Chondrocyte (in vitro differentiated cells): Measurements from ENCODE around the gene CTNND2. TPM values are rescaled to one million over a fixed set of nuclear protein-coding genes. Genes with fewer than 3 reads are reported as not detected.

Experiments used
- DNase-seq: peaks from one replicate; pipeline ENCODE4 v3.0.0; 2021; ENCODE audit warnings: mixed read lengths, low spot score
- H3K27ac Mint-ChIP-seq: one replicate; pipeline ENCODE4 v1.8.0; 2021; ENCODE audit warnings: mild to moderate bottlenecking, moderate library complexity, mixed read lengths; ENCODE audit not compliant: unreplicated experiment
- H3K27me3 Mint-ChIP-seq: 2 replicates; pipeline ENCODE4 v1.8.0; 2021; ENCODE audit warnings: low read depth, mixed read lengths
- H3K36me3 Mint-ChIP-seq: 2 replicates; pipeline ENCODE4 v1.8.0; 2021; ENCODE audit warnings: low read depth, mixed read lengths
- H3K4me1 Mint-ChIP-seq: 2 replicates; pipeline ENCODE4 v1.8.0; 2021; ENCODE audit warnings: low read depth, mild to moderate bottlenecking, mixed read lengths
- H3K4me3 Mint-ChIP-seq: one replicate; pipeline ENCODE4 v1.8.0; 2021; ENCODE audit warnings: mild to moderate bottlenecking, moderate library complexity, mixed read lengths; ENCODE audit not compliant: unreplicated experiment
- H3K9me3 Mint-ChIP-seq: 2 replicates; pipeline ENCODE4 v1.8.0; 2021; ENCODE audit warnings: low read depth, mixed read lengths
- CTCF ChIP-seq: fragments of 200-600 bp; sonication (generic); IDR thresholded peaks from 2 replicates; pipeline ENCODE4 v1.5.0; 2021; ENCODE audit warnings: antibody characterized with exemption, mild to moderate bottlenecking, moderate library complexity
- total RNA-seq: library from RNA; stranded (reverse); gene quantifications from 3 replicates; pipeline ENCODE4 v1.2.1, GENCODE V29; 2021

Gene CTNND2
- total RNA-seq, 1 donor from 2014 or later: 2.1 TPM

- Mint-ChIP-seq H3K4me1 (no peaks in the 10 kb centered on the region), H3K27ac (no peak overlapping the region), H3K9me3 (no peaks in the 10 kb centered on the region), H3K36me3 (no peaks in the 10 kb centered on the region), H3K4me3 (no peak overlapping the region), H3K27me3 (peaks cover 12% of the 10 kb centered on the region)
- TF ChIP-seq CTCF: no peak
- DNase-seq: no peak
Measured at GRCh38 chr5:11700391-11700790, 203.9 kb downstream of the CTNND2 start.

GRCh38 chr5:11692636-11693035, 211.6 kb downstream of the CTNND2 start:
- no peaks in the 10 kb centered on the region for H3K27me3 Mint-ChIP-seq
- H3K4me3 Mint-ChIP-seq: no peak overlapping the region
- H3K36me3 Mint-ChIP-seq: no peaks in the 10 kb centered on the region
- no peak for TF ChIP-seq CTCF
- H3K27ac Mint-ChIP-seq: no peak overlapping the region
- DNase-seq: no peak
- no peaks in the 10 kb centered on the region for H3K9me3 Mint-ChIP-seq
- H3K4me1 Mint-ChIP-seq: no peaks in the 10 kb centered on the region

- DNase-seq: no peak
- Mint-ChIP-seq H3K9me3 (no peaks in the 10 kb centered on the region), H3K27ac (no peak overlapping the region), H3K27me3 (no peaks in the 10 kb centered on the region), H3K4me3 (no peak overlapping the region), H3K4me1 (no peaks in the 10 kb centered on the region), H3K36me3 (no peaks in the 10 kb centered on the region)
- no peak for TF ChIP-seq CTCF
Measured at GRCh38 chr5:11687498-11687897, 216.7 kb downstream of the CTNND2 start.

- H3K9me3 Mint-ChIP-seq: no peaks in the 10 kb centered on the region
- H3K4me1 Mint-ChIP-seq: no peaks in the 10 kb centered on the region
- no peak overlapping the region for H3K4me3 Mint-ChIP-seq
- no peak for TF ChIP-seq CTCF
- no peaks in the 10 kb centered on the region for H3K36me3 Mint-ChIP-seq
- no peak for DNase-seq
- H3K27me3 Mint-ChIP-seq: peaks cover 5% of the 10 kb centered on the region
- H3K27ac Mint-ChIP-seq: no peak overlapping the region
Measured at GRCh38 chr5:11684607-11685006, 219.6 kb downstream of the CTNND2 start.

- no peak for DNase-seq
- Mint-ChIP-seq H3K27ac (no peak overlapping the region), H3K4me1 (no peaks in the 10 kb centered on the region), H3K27me3 (peaks cover 5% of the 10 kb centered on the region), H3K36me3 (no peaks in the 10 kb centered on the region), H3K4me3 (no peak overlapping the region), H3K9me3 (no peaks in the 10 kb centered on the region)
- TF ChIP-seq CTCF: no peak
Measured at GRCh38 chr5:11683666-11684065, 220.6 kb downstream of the CTNND2 start.
